ENCODE results near the gene PABPC3.

The PABPC3 gene

GRCh38 chr13:25111585-25111956 lies 15.6 kb downstream of the PABPC3 start:
- peak; percentile 48 for DNase-seq (ENCODE audit: low read depth)

- DNase-seq (ENCODE audit: low read depth), result no peak
Observed at GRCh38 chr13:25112695-25113255, 16.8 kb downstream of the PABPC3 start.

GRCh38 chr13:25114220-25114619 lies 18.3 kb downstream of the PABPC3 start:
- DNase-seq (ENCODE audit: low read depth), result peak; percentile 66

- DNase-seq (ENCODE audit: low read depth), result no peak
Observed at GRCh38 chr13:25116044-25116443, 20.1 kb downstream of the PABPC3 start.

GRCh38 chr13:25117312-25117711 lies 21.4 kb downstream of the PABPC3 start:
- DNase-seq (ENCODE audit: low read depth), result no peak

- no peak for DNase-seq (ENCODE audit: low read depth)
Observed at GRCh38 chr13:25118378-25118905, 22.5 kb downstream of the PABPC3 start.

- DNase-seq (ENCODE audit: low read depth), result no peak
Observed at GRCh38 chr13:25130944-25131343, 35.0 kb downstream of the PABPC3 start.

GRCh38 chr13:25131881-25132420 lies 36.0 kb downstream of the PABPC3 start:
- DNase-seq (ENCODE audit: low read depth), result no peak

- DNase-seq (ENCODE audit: low read depth), result no peak
Observed at GRCh38 chr13:25132751-25133390, 36.9 kb downstream of the PABPC3 start.

- no peak for DNase-seq (ENCODE audit: low read depth)
Observed at GRCh38 chr13:25135896-25136295, 40.0 kb downstream of the PABPC3 start.

GRCh38 chr13:25136880-25137787 lies 41.2 kb downstream of the PABPC3 start:
- no peak for DNase-seq (ENCODE audit: low read depth)

- DNase-seq (ENCODE audit: low read depth), result no peak
Observed at GRCh38 chr13:25137788-25138115, 41.8 kb downstream of the PABPC3 start.

GRCh38 chr13:25141042-25141441 lies 45.1 kb downstream of the PABPC3 start:
- no peak for DNase-seq (ENCODE audit: low read depth)

- no peak for DNase-seq (ENCODE audit: low read depth)
Observed at GRCh38 chr13:25143706-25144105, 47.8 kb downstream of the PABPC3 start.

GRCh38 chr13:25147638-25148401 lies 51.9 kb downstream of the PABPC3 start:
- DNase-seq (ENCODE audit: low read depth), result no peak

- DNase-seq (ENCODE audit: low read depth), result no peak
Observed at GRCh38 chr13:25148402-25148771, 52.5 kb downstream of the PABPC3 start.

Data from amniotic epithelial cell (primary cell).